ENCODE results near the gene TBC1D32.
"Not testable (repeated sequence)": the region's sequence is repeated elsewhere in the genome, so short reads cannot be mapped to it uniquely, and the experiment has no call there.

Gene TBC1D32

GRCh38 chr6:121334299-121335086, at the start of gene TBC1D32:
TSS of gene TBC1D32 (minus strand) at chr6:121334480. CDS start at chr6:121334430, 50 bp downstream.
- DNase-seq (ENCODE audit: low read depth, low spot score) = peak; percentile 37
- no peaks in the 10 kb centered on the region for H3K36me3 ChIP-seq (ENCODE audit: insufficient read depth, low read length)
- no peaks in the 10 kb centered on the region for H3K9me3 ChIP-seq (ENCODE audit: low read depth, low read length)
- TF ChIP-seq EZH2 (IDR thresholded peaks at IDR 0.05) (no peak), POLR2AphosphoS5 (IDR thresholded peaks at IDR 0.05; ENCODE audit: borderline replicate concordance, low read depth, low read length) (peak; percentile 88), FOXP2 (optimal IDR thresholded peaks at IDR 0.05; ENCODE audit: control extremely low read depth, extremely low read length, insufficient read depth) (no peak)
- peak within 1 kb of the TSS; percentile 96 for H3K4me3 ChIP-seq
- peak within 1 kb of the TSS; percentile 86 for H3K9ac ChIP-seq (ENCODE audit: insufficient read length)
- H3K27ac ChIP-seq = peak within 1 kb of the TSS; percentile 72

- H3K4me3 ChIP-seq = no peak overlapping the region
- peak overlapping the region; percentile 23 for H3K9ac ChIP-seq (ENCODE audit: insufficient read length)
- no peak for DNase-seq (ENCODE audit: low read depth, low spot score)
- no peaks in the 10 kb centered on the region for H3K9me3 ChIP-seq (ENCODE audit: low read depth, low read length)
- H3K27ac ChIP-seq = no peak overlapping the region; the same call in 1 of the 2 replicates
- TF ChIP-seq POLR2AphosphoS5 (IDR thresholded peaks at IDR 0.05; ENCODE audit: borderline replicate concordance, low read depth, low read length) (no peak), FOXP2 (optimal IDR thresholded peaks at IDR 0.05; ENCODE audit: control extremely low read depth, extremely low read length, insufficient read depth) (no peak), EZH2 (IDR thresholded peaks at IDR 0.05) (no peak)
- no peaks in the 10 kb centered on the region for H3K36me3 ChIP-seq (ENCODE audit: insufficient read depth, low read length)
Measured at GRCh38 chr6:121383478-121383877, 49.2 kb upstream of the TBC1D32 start.

GRCh38 chr6:121382467-121383121, 48.3 kb upstream of the TBC1D32 start:
- H3K4me3 ChIP-seq = no peak overlapping the region
- peak; percentile 14 for DNase-seq (ENCODE audit: low read depth, low spot score)
- TF ChIP-seq POLR2AphosphoS5 (IDR thresholded peaks at IDR 0.05; ENCODE audit: borderline replicate concordance, low read depth, low read length) = no peak
- TF ChIP-seq FOXP2 (optimal IDR thresholded peaks at IDR 0.05; ENCODE audit: control extremely low read depth, extremely low read length, insufficient read depth) = no peak
- no peak for TF ChIP-seq EZH2 (IDR thresholded peaks at IDR 0.05)
- no peak overlapping the region for H3K27ac ChIP-seq
- H3K9ac ChIP-seq (ENCODE audit: insufficient read length) = no peak overlapping the region
- no peaks in the 10 kb centered on the region for H3K36me3 ChIP-seq (ENCODE audit: insufficient read depth, low read length)
- H3K9me3 ChIP-seq (ENCODE audit: low read depth, low read length) = no peaks in the 10 kb centered on the region

GRCh38 chr6:121376411-121376810, 42.1 kb upstream of the TBC1D32 start:
- H3K27ac ChIP-seq = no peak overlapping the region
- TF ChIP-seq FOXP2 (optimal IDR thresholded peaks at IDR 0.05; ENCODE audit: control extremely low read depth, extremely low read length, insufficient read depth) (no peak), EZH2 (IDR thresholded peaks at IDR 0.05) (no peak), POLR2AphosphoS5 (IDR thresholded peaks at IDR 0.05; ENCODE audit: borderline replicate concordance, low read depth, low read length) (no peak)
- H3K4me3 ChIP-seq = no peak overlapping the region
- H3K36me3 ChIP-seq (ENCODE audit: insufficient read depth, low read length) = no peaks in the 10 kb centered on the region
- no peak overlapping the region for H3K9ac ChIP-seq (ENCODE audit: insufficient read length)
- H3K9me3 ChIP-seq (ENCODE audit: low read depth, low read length) = no peaks in the 10 kb centered on the region
- no peak for DNase-seq (ENCODE audit: low read depth, low spot score)

GRCh38 chr6:121374219-121374618, 39.9 kb upstream of the TBC1D32 start:
- H3K27ac ChIP-seq; H3K36me3 ChIP-seq (ENCODE audit: insufficient read depth, low read length); H3K9ac ChIP-seq (ENCODE audit: insufficient read length); DNase-seq (ENCODE audit: low read depth, low spot score); H3K9me3 ChIP-seq (ENCODE audit: low read depth, low read length); H3K4me3 ChIP-seq: not testable (repeated sequence)

GRCh38 chr6:121365536-121366521, 31.5 kb upstream of the TBC1D32 start:
- Histone ChIP-seq H3K4me3 (no peak overlapping the region), H3K9me3 (ENCODE audit: low read depth, low read length) (no peaks in the 10 kb centered on the region), H3K27ac (no peak overlapping the region), H3K9ac (ENCODE audit: insufficient read length) (no peak overlapping the region), H3K36me3 (ENCODE audit: insufficient read depth, low read length) (no peaks in the 10 kb centered on the region)
- DNase-seq (ENCODE audit: low read depth, low spot score) = no peak
- TF ChIP-seq POLR2AphosphoS5 (IDR thresholded peaks at IDR 0.05; ENCODE audit: borderline replicate concordance, low read depth, low read length) (no peak), FOXP2 (optimal IDR thresholded peaks at IDR 0.05; ENCODE audit: control extremely low read depth, extremely low read length, insufficient read depth) (no peak), EZH2 (IDR thresholded peaks at IDR 0.05) (no peak)

GRCh38 chr6:121356575-121356974, 22.3 kb upstream of the TBC1D32 start:
- Histone ChIP-seq H3K9me3 (ENCODE audit: low read depth, low read length) (no peaks in the 10 kb centered on the region), H3K4me3 (no peak overlapping the region), H3K27ac (no peak overlapping the region), H3K9ac (ENCODE audit: insufficient read length) (no peak overlapping the region), H3K36me3 (ENCODE audit: insufficient read depth, low read length) (no peaks in the 10 kb centered on the region)
- TF ChIP-seq POLR2AphosphoS5 (IDR thresholded peaks at IDR 0.05; ENCODE audit: borderline replicate concordance, low read depth, low read length) = no peak
- no peak for DNase-seq (ENCODE audit: low read depth, low spot score)

GRCh38 chr6:121354764-121355163, 20.5 kb upstream of the TBC1D32 start:
- no peak overlapping the region for H3K4me3 ChIP-seq
- H3K36me3 ChIP-seq (ENCODE audit: insufficient read depth, low read length) = no peaks in the 10 kb centered on the region
- no peaks in the 10 kb centered on the region for H3K9me3 ChIP-seq (ENCODE audit: low read depth, low read length)
- TF ChIP-seq FOXP2 (optimal IDR thresholded peaks at IDR 0.05; ENCODE audit: control extremely low read depth, extremely low read length, insufficient read depth) (no peak), EZH2 (IDR thresholded peaks at IDR 0.05) (no peak), POLR2AphosphoS5 (IDR thresholded peaks at IDR 0.05; ENCODE audit: borderline replicate concordance, low read depth, low read length) (no peak)
- no peak for DNase-seq (ENCODE audit: low read depth, low spot score)
- no peak overlapping the region for H3K9ac ChIP-seq (ENCODE audit: insufficient read length)
- H3K27ac ChIP-seq = no peak overlapping the region

Data from SK-N-MC (cell line).